NT2/D1 (cell line): Measurements from ENCODE around the gene HACD2.

Experiments
- SUZ12 ChIP-seq: IDR thresholded peaks from 2 replicates; pipeline ENCODE4 v1.6.1; 2011; ENCODE audit not compliant: insufficient read length, insufficient read depth; ENCODE audit errors: extremely low read depth
- YY1 ChIP-seq: IDR thresholded peaks from 2 replicates; pipeline ENCODE4 v1.6.1; 2011; ENCODE audit not compliant: insufficient read length, insufficient read depth
- ZNF274 ChIP-seq: IDR thresholded peaks from 2 replicates; pipeline ENCODE4 v1.6.1; 2011; ENCODE audit warnings: mild to moderate bottlenecking, low read depth, low read length

DNA sequence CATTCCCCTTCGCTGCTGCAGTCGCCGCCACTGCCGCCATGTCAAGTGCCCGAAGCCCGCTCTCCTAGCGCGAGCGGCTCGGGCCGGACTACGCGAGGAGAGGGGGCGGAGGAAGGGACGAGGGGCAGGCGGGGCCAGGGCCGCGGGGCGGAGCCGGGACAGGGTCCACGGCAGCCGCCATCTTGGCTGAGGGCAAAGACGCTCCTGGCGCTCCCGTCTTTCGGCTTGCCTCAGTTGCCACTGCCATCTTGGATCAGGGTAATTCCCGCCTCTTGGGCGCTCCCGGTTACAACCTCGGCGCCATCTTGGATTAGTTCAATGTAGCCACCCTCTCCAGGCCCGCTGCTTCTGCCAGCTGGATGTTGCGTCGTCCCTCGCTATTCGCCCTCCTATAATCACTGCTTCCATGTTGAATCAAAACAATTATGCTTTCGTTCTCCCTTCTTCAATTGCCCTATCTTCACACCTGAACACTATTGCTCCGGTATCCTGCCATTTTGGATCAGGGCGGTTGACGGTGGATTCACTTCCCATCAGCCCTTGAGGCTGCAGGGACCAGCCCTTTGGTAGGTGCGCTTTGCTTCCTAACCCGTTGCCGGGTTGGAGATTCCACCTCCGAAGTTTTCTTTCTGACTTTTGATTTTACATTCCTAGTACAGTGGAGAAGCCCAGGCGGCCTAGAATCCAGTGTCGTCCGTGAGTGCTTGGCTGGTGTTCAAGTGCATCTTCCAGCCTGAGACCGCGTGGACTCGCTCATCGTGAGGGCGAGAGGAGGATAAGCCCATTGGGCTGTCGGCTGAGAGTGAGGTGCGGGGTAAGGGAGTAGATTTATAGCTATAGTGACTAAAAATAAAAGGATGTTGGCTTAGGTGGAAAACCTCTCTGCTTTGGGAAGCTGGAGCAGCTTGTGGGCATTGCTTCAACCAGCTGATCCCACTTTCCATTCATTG lies at the start of gene HACD2:
- no peak for TF ChIP-seq ZNF274
- peak; percentile 99 for TF ChIP-seq YY1
- TF ChIP-seq SUZ12: no peak
